Measurements from ENCODE around the gene SORBS1. TPM values are rescaled to one million over a fixed set of nuclear protein-coding genes. Genes with fewer than 3 reads are reported as not detected.

Gene SORBS1
- total and polyA plus RNA-seq, 12 donors: 140 to 1,253 (median 1,042) TPM

DNA sequence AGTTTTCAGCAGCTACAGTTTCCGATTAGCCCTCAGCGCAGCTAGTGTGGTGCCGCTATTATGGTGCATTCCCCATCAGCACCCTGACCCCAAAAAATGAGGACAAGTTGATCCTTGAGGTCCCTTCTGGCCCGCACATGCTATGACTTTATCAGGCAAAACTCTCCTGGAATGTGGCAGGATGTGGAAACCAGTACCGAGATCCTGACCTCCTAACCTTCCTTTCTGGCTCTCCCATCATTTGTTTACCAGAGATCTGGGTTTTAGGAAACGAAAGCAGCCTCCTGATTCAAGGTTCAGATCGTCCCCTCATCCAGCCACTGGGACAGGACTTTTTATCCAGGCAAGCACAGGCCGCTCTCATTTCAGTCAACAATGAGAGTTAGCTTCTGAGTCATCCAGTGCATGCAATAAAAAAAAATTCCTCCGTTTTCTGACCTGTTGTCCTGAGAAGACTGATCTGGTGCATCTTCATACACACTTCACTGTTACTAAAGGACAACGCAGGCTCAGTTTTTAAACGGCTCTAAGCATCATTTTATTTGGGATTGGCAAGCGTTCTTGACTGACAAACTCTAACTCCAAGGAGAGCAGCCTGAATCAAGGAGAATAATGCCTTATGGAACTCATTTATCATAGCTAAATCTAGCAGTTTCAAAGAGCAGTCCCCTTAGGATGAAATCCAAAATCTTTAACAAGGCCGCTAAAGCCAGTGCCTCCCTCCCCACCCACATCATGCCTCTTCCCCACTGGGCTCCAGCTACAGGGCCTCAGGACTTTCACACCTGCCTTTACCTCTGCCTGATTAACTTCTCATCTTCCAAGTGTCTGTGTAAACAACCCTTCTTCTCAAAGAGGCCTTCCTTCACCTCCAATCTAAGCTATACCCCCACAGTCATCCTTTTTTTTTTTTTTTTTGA lies 287.5 kb downstream of the SORBS1 start:
- Histone ChIP-seq H3K27ac (peak overlapping the region; percentile 69 to 87 (median 82)), H3K36me3 (peaks cover 0 to 32% (median 14%) of the 10 kb centered on the region in 9 donors), H3K9me3 (no peaks in the 10 kb centered on the region), H3K4me3 (peak overlapping the region in 4 of 10 donors; percentile 2 to 15 (median 8)), H3K4me1 (peaks cover 7 to 85% (median 78%) of the 10 kb centered on the region in 9 donors), H3K27me3 (no peaks in the 10 kb centered on the region)
- TF ChIP-seq, protein P1, sequence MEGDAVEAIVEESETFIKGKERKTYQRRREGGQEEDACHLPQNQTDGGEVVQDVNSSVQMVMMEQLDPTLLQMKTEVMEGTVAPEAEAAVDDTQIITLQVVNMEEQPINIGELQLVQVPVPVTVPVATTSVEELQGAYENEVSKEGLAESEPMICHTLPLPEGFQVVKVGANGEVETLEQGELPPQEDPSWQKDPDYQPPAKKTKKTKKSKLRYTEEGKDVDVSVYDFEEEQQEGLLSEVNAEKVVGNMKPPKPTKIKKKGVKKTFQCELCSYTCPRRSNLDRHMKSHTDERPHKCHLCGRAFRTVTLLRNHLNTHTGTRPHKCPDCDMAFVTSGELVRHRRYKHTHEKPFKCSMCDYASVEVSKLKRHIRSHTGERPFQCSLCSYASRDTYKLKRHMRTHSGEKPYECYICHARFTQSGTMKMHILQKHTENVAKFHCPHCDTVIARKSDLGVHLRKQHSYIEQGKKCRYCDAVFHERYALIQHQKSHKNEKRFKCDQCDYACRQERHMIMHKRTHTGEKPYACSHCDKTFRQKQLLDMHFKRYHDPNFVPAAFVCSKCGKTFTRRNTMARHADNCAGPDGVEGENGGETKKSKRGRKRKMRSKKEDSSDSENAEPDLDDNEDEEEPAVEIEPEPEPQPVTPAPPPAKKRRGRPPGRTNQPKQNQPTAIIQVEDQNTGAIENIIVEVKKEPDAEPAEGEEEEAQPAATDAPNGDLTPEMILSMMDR (IDR thresholded peaks at IDR 0.05): no peak
- ATAC-seq (peak; percentile 23 to 84 (median 57)), DNase-seq (no peak)
- intact Hi-C loops (cut with DNase I): no loop called here
- WGBS, 2 donors: 24 to 34% methylated on average over 13 of the region's 13 CpGs

DNA sequence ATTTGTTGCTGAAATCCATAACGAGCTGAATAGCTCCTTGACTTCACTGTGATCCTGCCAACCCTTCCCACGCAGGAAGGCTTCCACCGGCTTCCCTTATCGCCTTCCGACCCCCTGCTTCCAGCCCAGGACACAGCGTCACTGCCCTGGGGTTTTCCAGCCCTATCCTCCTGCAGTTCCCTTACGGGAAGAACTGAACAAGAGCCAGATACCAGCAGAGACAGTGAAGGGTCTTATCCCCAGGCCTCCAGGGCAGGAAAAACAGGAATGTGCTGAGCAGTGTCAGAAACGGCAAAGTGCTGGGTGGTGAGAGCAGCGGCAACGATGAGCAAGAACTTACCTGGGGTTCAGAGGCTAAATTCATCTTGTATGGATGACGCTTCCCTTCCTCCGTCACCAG lies 292.7 kb downstream of the SORBS1 start:
- Histone ChIP-seq H3K36me3 (peaks cover 0 to 74% (median 23%) of the 10 kb centered on the region in 9 donors), H3K9me3 (no peaks in the 10 kb centered on the region), H3K4me1 (peaks cover 20 to 79% (median 67%) of the 10 kb centered on the region in 9 donors), H3K27ac (peak overlapping the region; percentile 44 to 90 (median 80)), H3K27me3 (no peaks in the 10 kb centered on the region), H3K4me3 (no peak overlapping the region)
- peak; percentile 69 to 89 (median 85) for ATAC-seq
- intact Hi-C loops (cut with DNase I): no loop called here
- 28 to 31% methylated on average over 12 of the region's 12 CpGs for WGBS, 2 donors
- DNase-seq: peak; percentile 56 to 86
- TF ChIP-seq, protein P1 (IDR thresholded peaks at IDR 0.05): no peak

- 92 to 96% methylated on average over 3 of the region's 3 CpGs for WGBS, 2 donors
- TF ChIP-seq, protein P1 (IDR thresholded peaks at IDR 0.05): no peak
- Histone ChIP-seq H3K27me3 (no peaks in the 10 kb centered on the region), H3K4me1 (peaks cover 20 to 77% (median 62%) of the 10 kb centered on the region in 9 donors), H3K27ac (peak overlapping the region; percentile 53 to 90 (median 80)), H3K4me3 (no peak overlapping the region), H3K36me3 (peaks cover 0 to 86% (median 34%) of the 10 kb centered on the region in 9 donors), H3K9me3 (no peaks in the 10 kb centered on the region)
- intact Hi-C loops (cut with DNase I): no loop called here
- DNase-seq (no peak), ATAC-seq (no peak)
These were observed 293.9 kb downstream of the SORBS1 start for GRCh38 chr10:95267251-95267650.

- H3K36me3 ChIP-seq: peaks cover 0 to 91% (median 39%) of the 10 kb centered on the region in 9 donors
These were observed 294.5 kb downstream of the SORBS1 start for GRCh38 chr10:95266674-95267095.

More at GRCh38 chr10:95266674-95267095, 294.5 kb downstream of the SORBS1 start:
- Histone ChIP-seq H3K4me1 (peaks cover 20 to 77% (median 63%) of the 10 kb centered on the region in 9 donors), H3K9me3 (no peaks in the 10 kb centered on the region), H3K27me3 (no peaks in the 10 kb centered on the region), H3K27ac (peak overlapping the region; percentile 53 to 90 (median 80)), H3K4me3 (no peak overlapping the region)
- TF ChIP-seq, protein P1 (IDR thresholded peaks at IDR 0.05): no peak
- DNase-seq (no peak), ATAC-seq (peak; percentile 57 to 87 (median 78))
- intact Hi-C loops (cut with DNase I): no loop called here
- WGBS, 2 donors: 27 to 35% methylated on average over 1 of the region's 1 CpG
